VCaP (cell line): ENCODE data around the gene GGCX.
A peak's percentile ranks its signal among the peaks of the same experiment; 100 is the strongest.

Experiments
- H3K27ac ChIP-seq: fragments of 450-650 bp; 2 replicates; pipeline ENCODE4 v1.5.1; 2017
- CTCF ChIP-seq: fragments of 450-650 bp; conservative IDR thresholded peaks from 2 replicates; pipeline ENCODE4 v1.5.1; 2017; ENCODE audit warnings: mild to moderate bottlenecking, moderate library complexity

The GGCX gene

GRCh38 chr2:85561280-85562212 is at the start of gene GGCX:
Gene GGCX (minus strand): TSS chr2:85561493. CDS start chr2:85561428, 65 bp downstream.
- peak within 1 kb of the TSS; percentile 79 for H3K27ac ChIP-seq
- TF ChIP-seq CTCF: no peak

GRCh38 chr2:85607268-85608215 is 46.2 kb upstream of the GGCX start:
- H3K27ac ChIP-seq: peak overlapping the region; percentile 30; the same call in 1 of the 2 replicates
- no peak for TF ChIP-seq CTCF

GRCh38 chr2:85606116-85606455 is 44.8 kb upstream of the GGCX start:
- no peak overlapping the region for H3K27ac ChIP-seq
- TF ChIP-seq CTCF: no peak

- TF ChIP-seq CTCF: no peak
- H3K27ac ChIP-seq: no peak overlapping the region
Measured at GRCh38 chr2:85605406-85606115, 44.3 kb upstream of the GGCX start.

- no peak for TF ChIP-seq CTCF
- H3K27ac ChIP-seq: no peak overlapping the region
Measured at GRCh38 chr2:85604568-85605339, 43.5 kb upstream of the GGCX start.

GRCh38 chr2:85604133-85604444 is 42.8 kb upstream of the GGCX start:
- peak overlapping the region; percentile 80; the same call in 1 of the 2 replicates for H3K27ac ChIP-seq
